GM18499 (cell line): ENCODE data around the gene TSPAN5.
"Not testable (repeated sequence)": the region's sequence is repeated elsewhere in the genome, so short reads cannot be mapped to it uniquely, and the experiment has no call there.

Experiments
- ATAC-seq: cut with Tn5 transposase; IDR thresholded peaks from one replicate; pipeline ENCODE4 v1.9.1; 2021; ENCODE audit warnings: moderate number of reproducible peaks; ENCODE audit not compliant: insufficient read depth, unreplicated experiment

TSPAN5 gene

DNA sequence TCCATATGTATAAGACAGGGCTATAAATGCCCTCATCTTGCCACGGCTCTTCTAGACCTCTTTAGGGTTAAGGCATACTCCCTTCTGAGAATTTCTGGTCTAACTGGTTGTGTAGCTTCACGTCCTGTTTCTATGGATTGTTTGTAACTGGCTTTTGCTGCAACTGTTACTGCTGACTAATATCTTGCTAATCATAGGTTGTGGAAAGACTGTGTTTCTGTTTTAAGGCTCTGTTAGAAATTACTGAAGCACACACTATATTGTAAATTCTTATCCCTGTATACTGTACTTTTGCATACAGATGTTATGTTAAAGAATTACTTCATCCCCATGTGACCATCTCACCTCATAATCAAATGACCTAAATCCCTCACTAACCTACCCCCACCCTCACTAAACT, 178.8 kb downstream of the TSPAN5 start:
- not testable (repeated sequence) for ATAC-seq

DNA sequence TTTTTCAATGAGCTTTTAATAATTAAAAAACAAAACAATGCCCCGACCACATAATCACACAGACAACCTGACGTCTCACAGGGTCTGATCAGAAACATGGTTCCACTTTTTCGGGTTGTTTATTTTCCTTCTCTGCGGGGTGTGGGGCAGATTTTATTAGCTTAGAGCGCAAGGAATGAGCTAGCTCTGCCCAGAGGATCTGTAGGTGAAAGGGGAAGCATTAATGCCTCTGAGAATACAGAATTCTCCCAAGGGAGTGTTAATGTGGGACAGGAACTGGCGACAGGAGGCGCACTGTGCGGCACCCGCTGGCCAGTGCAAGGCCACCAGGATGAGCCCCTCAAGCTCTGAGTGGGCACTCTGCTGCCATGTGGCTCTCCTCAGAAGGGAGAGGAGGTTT, 181.5 kb downstream of the TSPAN5 start:
- no peak for ATAC-seq

- ATAC-seq: no peak
Observed at GRCh38 chr4:98474408-98474844, 184.0 kb downstream of the TSPAN5 start.

DNA sequence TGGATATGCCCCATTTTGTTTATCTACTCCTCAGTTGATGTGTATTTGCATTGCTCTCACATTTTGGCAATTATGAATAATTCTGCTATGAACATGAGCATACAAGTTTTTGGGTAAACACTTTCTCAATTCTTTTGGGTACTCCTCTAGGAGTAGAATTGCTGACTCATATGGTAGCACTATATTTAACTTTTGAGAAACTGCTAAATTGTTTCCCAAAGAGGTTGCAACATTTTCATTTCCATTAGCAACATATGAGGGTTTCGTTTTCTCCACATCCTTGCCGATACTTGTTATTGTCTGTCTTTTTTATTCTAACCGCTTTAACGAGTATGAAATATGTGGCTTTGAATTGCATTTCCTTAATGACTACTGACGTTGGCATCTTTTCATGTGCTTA, 185.4 kb downstream of the TSPAN5 start:
- no peak for ATAC-seq

- ATAC-seq: no peak
Observed at GRCh38 chr4:98470831-98471230, 187.6 kb downstream of the TSPAN5 start.

GRCh38 chr4:98470366-98470765, 188.0 kb downstream of the TSPAN5 start:
- ATAC-seq: no peak

GRCh38 chr4:98469771-98470170, 188.6 kb downstream of the TSPAN5 start:
- ATAC-seq: no peak

DNA sequence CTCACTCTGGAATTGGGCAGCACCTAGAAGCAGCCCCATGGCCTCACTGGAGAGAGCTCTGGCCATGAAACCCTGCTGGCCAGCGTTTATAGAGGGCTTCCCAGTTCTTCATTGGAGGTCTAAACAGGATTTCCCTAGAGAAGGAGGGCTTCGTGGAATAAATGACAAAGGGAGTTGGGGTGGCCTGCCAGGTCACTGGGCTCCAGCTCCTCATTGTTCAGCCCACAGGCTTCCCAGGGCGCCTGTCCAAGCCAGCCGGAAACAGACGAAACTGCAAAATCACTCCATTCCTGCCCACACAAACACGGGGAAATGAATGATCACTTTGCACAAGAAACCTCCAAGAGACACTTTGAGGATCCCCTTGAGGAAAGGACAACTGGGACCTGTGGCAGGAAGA, 189.7 kb downstream of the TSPAN5 start:
- no peak for ATAC-seq

GRCh38 chr4:98467627-98468072, 190.8 kb downstream of the TSPAN5 start:
- ATAC-seq: peak; percentile 91

DNA sequence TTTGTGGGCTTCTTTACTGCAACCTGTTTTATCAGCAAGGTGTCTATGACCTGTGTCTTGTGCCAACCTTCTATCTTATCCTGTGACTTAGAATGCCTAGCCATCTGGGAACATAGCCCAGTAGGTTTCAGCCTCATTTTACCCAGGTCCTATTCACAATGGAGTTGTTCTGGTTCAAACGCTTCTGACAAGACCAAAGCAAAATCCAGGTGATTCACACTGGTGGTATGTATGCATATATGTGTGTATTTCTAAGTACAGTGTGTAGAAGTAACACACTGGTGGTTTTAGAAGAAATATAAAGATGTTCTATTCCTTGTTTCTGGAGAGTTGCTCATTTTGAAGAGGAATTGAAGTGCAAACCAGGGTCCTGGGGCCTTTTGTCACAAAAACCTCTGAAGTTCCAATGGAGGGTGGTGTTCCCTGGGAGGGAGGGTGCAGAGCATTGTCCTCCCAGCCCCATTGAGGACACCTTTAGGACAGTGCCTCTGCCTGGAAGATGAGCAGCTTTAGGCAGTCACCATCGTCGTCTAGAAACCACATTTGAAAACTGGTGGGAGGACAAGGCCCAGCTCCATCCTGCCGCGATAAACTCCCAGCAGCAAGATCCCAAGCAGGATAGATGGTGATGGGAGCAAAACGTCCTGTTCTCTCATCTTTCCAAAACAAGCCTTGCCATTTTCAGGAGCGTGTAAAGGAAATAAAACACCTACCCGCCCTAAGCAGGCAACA, 191.4 kb downstream of the TSPAN5 start:
- no peak for ATAC-seq

GRCh38 chr4:98462487-98462886, 195.9 kb downstream of the TSPAN5 start:
- no peak for ATAC-seq

DNA sequence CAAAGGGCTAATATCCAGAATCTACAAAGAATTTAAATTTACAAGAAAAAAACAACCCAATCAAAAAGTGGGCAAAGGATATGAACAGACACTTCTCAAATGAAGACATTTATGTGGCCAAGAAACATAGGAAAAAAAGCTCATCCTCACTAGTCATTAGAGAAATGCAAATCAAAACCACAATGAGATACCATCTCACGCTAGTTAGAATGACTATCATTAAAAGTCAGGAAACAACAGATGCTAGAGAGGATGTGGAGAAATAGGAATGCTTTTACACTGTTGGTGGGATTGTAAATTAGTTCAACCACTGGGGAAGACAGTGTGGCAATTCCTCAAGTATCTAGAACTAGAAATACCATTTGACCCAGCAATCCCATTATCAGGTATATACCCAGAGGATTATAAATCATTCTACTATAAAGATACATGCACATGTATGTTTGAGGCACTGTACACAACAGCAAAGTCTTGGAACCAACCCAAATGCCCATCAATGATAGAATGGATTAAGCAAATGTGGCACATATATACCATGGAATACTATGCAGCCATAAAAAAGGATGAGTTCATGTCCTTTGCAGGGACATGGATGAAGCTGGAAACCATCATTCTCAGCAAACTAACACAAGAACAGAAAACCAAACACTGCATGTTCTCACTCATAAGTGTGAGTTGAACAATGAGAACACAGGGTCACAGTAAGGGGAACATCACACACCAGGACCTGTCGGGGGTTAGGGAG, 197.1 kb downstream of the TSPAN5 start:
- not testable (repeated sequence) for ATAC-seq

DNA sequence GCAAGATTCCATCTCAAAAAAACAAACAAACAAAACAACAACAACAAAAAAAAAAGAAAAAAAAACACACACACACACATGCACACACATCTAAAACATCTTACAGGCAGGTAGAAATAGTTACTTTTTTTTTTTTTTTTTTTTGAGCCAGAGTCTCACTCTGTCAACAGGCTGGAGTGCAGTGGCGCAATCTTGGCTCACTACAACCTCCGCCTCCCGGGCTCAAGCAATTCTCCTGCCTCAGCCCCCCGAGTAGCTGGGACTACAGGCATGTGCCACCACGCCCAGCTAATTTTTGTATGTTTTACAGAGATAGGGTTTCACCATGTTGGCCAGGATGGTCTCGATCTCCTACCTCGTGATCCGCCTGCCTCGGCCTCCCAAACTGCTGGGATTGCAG, 201.0 kb downstream of the TSPAN5 start:
- ATAC-seq: not testable (repeated sequence)

- no peak for ATAC-seq
Observed at GRCh38 chr4:98452091-98452490, 206.3 kb downstream of the TSPAN5 start.

DNA sequence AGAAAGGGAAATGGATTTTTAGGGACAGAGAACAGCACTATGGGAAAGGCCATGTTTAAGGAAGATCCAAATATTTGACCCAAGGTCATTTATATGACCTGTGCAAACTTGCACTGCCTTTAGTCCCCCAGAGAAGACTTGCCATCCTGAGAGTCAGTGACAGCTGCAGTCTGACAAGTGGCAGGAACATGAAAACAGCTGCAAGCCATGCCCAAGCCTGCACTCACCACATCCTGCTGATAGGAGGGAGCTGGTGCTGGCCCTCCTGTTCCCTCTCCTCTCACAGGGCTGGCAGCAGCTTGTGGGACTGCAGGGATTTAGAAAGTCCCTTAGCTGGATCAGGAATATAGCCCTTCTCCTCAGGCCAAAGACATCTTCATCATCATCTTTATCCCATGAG, 209.5 kb downstream of the TSPAN5 start:
- no peak for ATAC-seq

GRCh38 chr4:98447648-98448047, 210.8 kb downstream of the TSPAN5 start:
- ATAC-seq: no peak

DNA sequence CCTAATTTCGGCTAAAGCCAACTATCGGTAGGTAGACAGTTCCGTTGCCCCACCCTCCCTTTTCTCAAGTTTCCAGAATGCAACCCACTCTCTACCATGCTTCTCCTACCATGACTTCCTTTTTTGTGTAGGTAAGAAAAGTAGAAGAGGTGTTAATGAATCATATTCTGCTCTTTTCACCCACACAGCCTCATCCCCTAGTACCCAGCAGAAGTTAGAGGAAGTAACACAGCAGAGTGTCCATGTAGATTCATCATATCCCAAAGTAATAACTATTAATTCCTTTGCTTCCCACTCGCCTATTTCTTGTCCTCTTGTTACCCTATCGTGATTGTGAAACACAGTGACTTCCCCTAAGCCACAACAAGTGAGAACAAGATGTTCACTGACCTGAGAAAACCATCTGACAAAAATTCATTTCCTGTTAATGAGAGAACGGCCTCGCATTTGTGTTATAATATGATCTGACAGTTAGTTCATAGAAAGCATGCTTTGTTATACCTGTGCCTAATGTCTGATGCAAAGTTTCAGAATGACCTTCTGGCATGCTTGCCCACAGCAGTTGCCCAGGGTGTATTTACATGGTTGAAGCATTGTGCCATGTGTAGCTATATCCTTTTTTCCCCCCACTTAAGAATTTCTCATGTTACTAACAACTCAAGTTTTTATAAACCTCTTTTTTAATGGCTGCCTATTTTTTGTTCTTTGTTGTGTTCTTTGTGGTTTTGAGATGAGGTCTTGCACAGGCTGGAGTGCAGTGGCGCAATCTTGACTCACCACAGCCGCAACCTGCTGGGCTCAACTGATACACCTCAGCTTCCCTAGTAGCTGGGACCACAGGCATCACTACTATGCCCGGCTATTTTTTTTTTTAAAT, 211.7 kb downstream of the TSPAN5 start:
- ATAC-seq: peak; percentile 78

DNA sequence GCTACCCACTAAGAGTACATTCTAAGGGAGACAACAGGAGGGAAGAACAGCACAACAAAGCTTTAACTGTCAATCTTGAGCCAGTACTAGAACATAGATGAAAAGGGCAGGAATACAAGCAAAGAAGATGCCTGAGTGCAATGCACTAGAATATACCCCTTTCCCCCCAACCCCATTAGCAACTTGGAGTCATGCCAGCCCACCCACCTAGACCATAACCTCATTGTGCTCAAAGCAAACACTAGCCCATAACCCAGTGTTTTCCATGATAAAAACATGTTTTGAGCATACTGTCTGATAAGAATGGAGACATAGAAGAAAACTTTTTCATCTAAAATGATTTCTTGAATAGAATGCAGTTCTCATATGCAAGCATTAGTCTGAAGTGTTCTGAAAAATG, 214.0 kb downstream of the TSPAN5 start:
- ATAC-seq: no peak

DNA sequence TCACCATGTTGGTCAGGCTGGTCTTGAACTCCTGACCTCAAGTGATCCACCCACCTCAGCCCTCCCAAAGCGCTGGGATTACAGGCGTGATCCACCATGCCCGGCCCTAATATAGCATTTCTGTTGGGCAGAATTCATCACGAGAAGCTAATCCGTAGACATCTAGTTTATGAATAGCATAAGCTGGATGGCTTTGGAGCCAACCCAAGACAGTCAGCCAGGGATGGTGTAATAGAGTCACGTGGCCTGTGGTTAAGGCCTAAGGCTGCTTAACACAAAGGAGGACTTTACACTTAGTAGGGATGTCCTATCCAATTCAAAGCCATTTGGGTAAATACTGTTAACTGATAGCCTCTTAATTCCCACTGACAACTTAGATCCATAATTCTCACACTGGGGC, 223.6 kb downstream of the TSPAN5 start:
- no peak for ATAC-seq

DNA sequence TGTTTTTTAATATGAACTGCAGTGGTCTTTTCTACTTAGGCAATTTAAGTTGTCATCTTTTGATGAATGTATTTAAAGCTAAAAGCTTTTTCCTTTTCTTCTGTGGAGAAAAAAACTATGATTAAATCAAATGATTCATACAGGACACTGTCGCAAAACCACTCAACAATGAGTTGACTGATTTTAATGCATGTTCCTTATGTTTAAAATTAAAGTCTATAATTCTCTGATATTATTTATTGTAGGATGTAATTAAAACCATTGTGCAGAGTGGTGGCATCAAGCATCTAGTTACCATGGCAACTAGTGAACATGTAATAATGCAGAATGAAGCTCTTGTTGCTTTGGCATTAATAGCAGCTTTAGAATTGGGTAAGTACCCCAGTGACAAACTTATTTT, 224.7 kb downstream of the TSPAN5 start:
- no peak for ATAC-seq
